ENCODE measurements around the gene ANKRD34B. TPM values are rescaled to one million over a fixed set of nuclear protein-coding genes. Genes with fewer than 3 reads are reported as not detected.
A peak's percentile ranks its signal among the peaks of the same experiment; 100 is the strongest.

The ANKRD34B gene
- total and polyA plus RNA-seq, 12 donors = 0.04 to 0.08 TPM; not detected in 10

DNA sequence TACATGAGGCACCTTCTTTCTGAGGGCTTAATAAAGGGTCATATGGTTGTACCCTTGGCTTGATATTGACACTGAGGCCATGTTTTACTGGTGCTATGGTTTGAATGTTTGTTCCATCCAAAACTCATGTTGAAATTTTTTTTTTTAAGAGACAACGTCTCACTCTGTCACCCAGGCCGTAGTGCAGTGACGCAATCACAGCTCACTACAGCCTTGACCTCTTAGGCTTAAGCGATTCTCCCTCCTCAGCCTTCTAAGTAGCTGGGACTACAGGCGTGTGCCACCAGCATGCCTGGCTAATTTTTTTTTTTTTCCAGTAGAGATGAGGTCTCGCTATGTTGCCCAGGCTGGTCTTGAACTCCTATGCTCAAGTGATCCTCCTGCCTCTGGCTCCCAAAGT is 61.2 kb downstream of the ANKRD34B start:
- no peak overlapping the region for H3K4me3 ChIP-seq
- H3K9me3 ChIP-seq (replicated peaks in 1 of 3) = no peaks in the 10 kb centered on the region
- TF ChIP-seq, protein P1, sequence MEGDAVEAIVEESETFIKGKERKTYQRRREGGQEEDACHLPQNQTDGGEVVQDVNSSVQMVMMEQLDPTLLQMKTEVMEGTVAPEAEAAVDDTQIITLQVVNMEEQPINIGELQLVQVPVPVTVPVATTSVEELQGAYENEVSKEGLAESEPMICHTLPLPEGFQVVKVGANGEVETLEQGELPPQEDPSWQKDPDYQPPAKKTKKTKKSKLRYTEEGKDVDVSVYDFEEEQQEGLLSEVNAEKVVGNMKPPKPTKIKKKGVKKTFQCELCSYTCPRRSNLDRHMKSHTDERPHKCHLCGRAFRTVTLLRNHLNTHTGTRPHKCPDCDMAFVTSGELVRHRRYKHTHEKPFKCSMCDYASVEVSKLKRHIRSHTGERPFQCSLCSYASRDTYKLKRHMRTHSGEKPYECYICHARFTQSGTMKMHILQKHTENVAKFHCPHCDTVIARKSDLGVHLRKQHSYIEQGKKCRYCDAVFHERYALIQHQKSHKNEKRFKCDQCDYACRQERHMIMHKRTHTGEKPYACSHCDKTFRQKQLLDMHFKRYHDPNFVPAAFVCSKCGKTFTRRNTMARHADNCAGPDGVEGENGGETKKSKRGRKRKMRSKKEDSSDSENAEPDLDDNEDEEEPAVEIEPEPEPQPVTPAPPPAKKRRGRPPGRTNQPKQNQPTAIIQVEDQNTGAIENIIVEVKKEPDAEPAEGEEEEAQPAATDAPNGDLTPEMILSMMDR (IDR thresholded peaks at IDR 0.05) = no peak
- no peak for TF ChIP-seq POLR2A (IDR thresholded peaks at IDR 0.05)
- no peaks in the 10 kb centered on the region for H3K27me3 ChIP-seq
- H3K4me1 ChIP-seq (replicated peaks in 1 of 2) = no peaks in the 10 kb centered on the region
- H3K27ac ChIP-seq = no peak overlapping the region
- intact Hi-C loops (cut with DNase I) = loop anchor here in 1 of 2 donors (10.0 kb wide), 1 partner anchor 164 kb away; no protein-coding TSS in a partner anchor
- DNase-seq = peak in 1 of 7 donors; percentile 39
- 53 to 67% (median 65%) methylated on average over 6 of the region's 6 CpGs for WGBS, 4 donors
- H3K36me3 ChIP-seq (replicated peaks in 1 of 2) = no peaks in the 10 kb centered on the region

DNA sequence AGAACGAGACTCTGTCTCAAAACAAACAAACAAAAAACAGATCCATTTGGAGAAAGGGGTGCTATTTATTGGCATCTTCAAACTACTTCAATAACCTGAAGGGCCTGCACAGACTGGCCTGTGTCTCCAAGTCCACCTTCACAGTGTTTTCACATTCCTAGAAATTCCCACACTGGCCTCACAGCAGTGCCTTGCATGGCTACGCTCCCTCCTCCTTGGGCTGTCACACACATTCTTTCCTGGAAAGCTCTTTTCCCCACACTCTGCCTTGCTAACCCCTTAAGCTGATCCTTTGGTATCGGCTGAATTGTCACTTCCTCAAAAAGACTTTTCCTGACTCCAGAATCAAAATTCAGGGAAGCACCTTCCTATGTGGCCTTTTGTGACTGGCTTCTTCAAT is 62.4 kb downstream of the ANKRD34B start:
- Histone ChIP-seq H3K4me3 (no peak overlapping the region), H3K4me1 (replicated peaks in 1 of 2) (no peaks in the 10 kb centered on the region), H3K9me3 (replicated peaks in 1 of 3) (no peaks in the 10 kb centered on the region), H3K27me3 (no peaks in the 10 kb centered on the region), H3K27ac (no peak overlapping the region), H3K36me3 (replicated peaks in 1 of 2) (no peaks in the 10 kb centered on the region)
- TF ChIP-seq, protein P1 (IDR thresholded peaks at IDR 0.05) = no peak
- no peak for TF ChIP-seq POLR2A (IDR thresholded peaks at IDR 0.05)
- intact Hi-C loops (cut with DNase I) = loop anchor here in 1 of 2 donors (10.0 kb wide), 1 partner anchor 163 kb away; no protein-coding TSS in a partner anchor
- WGBS, 4 donors = 91 to 96% (median 95%) methylated on average over 3 of the region's 3 CpGs
- no peak for DNase-seq

Small RNA genes lying within 50 kb of the gene (small RNA-seq; reads per million reads assigned to genes)
- gene DBIP2 = 0 reads per million in 2 donors

Other genes with a start within 250 kb of the ANKRD34B start
- 10 to 100 TPM; 14.3 to 56.3 (median 36.7) TPM for gene ZFYVE16, start 162.2 kb downstream of the ANKRD34B start, total RNA-seq
- gene ZFYVE16, start 162.2 kb downstream of the ANKRD34B start, polyA plus RNA-seq = 10 to 100 TPM; 17.3 to 39.1 (median 24.2) TPM
- gene FAM151B, start 82.2 kb downstream of the ANKRD34B start, total RNA-seq = 1 to 10 TPM; 1.3 to 5.7 (median 3.6) TPM
- gene FAM151B, start 82.2 kb downstream of the ANKRD34B start, polyA plus RNA-seq = 1 to 10 TPM; 1.1 to 3.3 (median 3.2) TPM
- gene MSH3, start 84.4 kb upstream of the ANKRD34B start, total RNA-seq = 10 to 100 TPM; 10.0 to 24.6 (median 14.4) TPM
- 10 to 100 TPM in 1 of 3 donors, 1 to 10 TPM in 2; 2.8 to 10.6 (median 3.1) TPM for gene MSH3, start 84.4 kb upstream of the ANKRD34B start, polyA plus RNA-seq
- gene DHFR, start 84.7 kb upstream of the ANKRD34B start, total RNA-seq = 10 to 100 TPM in 3 of 9 donors, 1 to 10 TPM in 6; 4.4 to 24.2 (median 8.8) TPM
- 10 to 100 TPM in 1 of 3 donors, 1 to 10 TPM in 2; 7.8 to 20.2 (median 8.3) TPM for gene DHFR, start 84.7 kb upstream of the ANKRD34B start, polyA plus RNA-seq

Data from adrenal gland (tissue), 12 donors.